Activated T-cell treated with anti-CD3 and anti-CD28 coated beads for 1 hour (primary cell): ENCODE measurements around the gene ROR1.

Experiments used
- DNase-seq: peaks from one replicate; pipeline ENCODE4 v3.0.0-alpha.2; 2020; ENCODE audit warnings: low read depth

ROR1 gene

DNA sequence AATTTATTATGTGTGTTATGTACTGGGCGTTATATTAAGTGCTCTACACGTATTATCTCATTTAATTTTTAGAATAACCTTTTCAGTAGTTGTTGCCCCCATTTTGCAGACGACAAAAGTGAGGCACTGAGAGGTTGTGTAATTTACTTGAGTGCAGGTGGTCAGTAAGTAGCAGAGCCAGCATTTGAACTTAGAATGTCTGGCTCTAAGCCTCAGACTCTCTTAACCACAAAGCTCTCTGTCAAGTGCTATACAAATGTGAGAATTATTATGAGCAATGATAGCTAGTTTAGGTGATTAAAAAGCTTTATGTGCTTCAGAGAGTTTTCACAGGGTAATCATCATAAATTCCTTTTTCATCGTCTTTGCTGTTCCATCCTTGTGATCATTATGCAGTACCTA lies 333.3 kb downstream of the ROR1 start:
- no peak for DNase-seq

DNA sequence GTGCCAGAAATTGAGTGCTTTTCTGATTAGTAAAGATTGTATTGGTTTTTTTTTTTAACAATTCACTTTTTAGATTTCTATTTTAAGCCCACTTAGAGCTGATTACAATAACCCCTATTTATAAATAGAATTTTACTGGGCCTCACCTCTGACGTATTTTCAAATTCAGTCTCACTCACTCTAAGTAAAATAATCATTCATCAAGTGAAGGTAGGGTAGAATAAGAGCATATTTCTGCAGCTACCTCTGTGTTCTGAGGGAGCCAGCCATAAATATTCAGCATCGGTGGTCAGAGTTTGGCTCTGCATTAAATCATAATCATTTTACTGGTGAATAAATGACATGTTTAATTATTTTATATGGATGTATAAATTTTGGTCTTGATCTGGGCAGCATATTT lies 333.8 kb downstream of the ROR1 start:
- no peak for DNase-seq

DNA sequence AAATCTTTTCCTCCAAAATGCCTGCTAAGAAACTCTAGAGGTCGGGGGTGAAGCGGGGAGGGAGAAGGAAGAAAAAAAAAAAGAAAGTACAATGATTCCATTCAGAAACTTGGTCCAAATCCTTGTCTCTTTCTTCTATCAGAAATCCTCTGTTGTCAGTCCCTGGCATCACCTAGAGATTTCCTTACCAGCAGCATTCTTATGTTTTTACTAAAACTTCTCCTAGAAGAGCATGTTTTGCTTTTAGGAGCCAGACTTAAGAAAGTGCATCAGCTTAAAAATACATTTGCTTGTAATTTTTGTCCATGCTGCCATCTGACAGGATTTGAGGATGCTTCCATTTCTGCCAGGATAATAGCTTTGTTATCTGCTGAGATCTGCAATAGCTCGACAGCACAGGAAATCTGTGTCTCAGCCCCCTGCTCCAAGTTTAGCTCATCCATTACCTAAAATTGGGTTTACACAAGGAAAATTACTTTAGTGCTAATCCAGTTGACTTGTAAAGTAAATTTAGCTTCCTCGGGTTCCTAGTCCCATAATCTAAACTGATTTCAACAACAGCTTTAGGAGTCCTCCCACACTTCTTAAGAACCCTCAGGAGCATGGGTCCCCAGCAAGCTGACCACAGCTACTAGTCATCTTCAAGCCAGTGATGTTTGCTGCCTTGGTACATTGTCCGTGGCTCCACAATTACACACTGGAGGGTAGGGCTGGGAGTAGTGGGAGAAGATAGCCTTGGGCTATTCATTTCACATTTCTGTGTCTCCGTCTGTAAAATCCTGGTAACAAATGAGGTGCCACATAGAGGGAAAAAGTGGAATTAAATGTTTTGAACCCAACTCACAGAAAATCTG lies 337.3 kb downstream of the ROR1 start:
- no peak for DNase-seq

DNA sequence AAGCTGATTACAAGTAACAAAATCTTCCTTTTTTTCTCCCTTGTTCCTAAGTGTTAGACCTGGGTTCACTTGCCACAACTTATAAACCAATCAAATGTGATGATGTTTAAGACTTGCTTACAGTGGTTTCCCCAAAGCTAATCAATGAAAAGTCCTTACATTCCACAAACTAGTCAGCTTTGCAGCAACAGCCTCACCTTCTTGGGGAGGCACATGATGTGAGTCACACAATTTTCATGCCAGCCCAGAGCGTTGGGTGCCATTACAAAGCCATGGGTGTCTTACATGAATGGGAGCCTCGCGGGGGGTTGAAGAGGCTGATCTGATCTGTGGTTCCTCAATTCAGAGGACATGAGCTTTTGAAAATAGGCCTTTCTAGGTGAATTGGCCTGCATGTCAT lies 338.0 kb downstream of the ROR1 start:
- DNase-seq = no peak

DNA sequence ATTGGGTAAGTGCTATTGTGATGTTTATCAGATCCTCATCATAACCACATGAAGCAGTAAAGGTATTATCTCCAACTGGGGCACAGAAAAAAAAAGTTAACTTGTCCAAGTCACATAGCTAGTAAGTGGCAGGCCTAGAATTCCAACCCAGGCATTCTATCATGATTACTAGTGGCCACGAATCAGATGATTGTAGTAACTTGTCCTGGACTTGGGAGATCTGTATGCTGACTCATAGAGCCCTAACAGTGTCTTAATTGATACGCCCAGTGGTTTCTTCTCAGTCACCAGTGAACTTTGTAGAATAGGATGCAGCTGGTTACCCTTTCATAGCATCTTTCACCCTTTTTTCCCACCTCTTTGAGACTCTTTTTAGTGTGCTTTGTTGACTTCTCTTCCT lies 338.5 kb downstream of the ROR1 start:
- DNase-seq = no peak

DNA sequence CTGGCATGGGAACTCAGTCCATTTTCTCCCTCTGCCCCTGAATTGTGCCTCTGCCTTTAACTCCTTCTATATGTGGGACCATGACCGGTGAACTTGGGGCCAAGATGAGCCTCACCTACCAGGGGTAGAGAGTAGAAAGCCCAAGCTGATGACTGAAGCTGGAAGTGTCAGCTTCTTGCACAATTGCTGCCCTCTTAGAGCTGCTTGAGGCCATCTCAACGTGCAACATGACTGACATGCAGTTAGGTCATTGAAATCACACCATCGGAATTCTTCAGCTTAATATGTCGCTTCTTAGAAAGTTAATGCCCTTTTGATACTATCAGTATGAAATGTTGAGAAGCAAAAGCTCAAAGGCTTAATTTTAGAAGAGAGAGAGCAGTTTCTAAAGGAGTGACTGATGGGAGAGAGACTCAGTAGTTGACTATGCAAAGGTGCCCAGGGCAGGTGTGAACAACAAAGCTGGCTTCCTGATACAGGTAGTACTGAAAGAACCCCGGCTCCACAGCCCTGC lies 340.3 kb downstream of the ROR1 start:
- DNase-seq = no peak

DNA sequence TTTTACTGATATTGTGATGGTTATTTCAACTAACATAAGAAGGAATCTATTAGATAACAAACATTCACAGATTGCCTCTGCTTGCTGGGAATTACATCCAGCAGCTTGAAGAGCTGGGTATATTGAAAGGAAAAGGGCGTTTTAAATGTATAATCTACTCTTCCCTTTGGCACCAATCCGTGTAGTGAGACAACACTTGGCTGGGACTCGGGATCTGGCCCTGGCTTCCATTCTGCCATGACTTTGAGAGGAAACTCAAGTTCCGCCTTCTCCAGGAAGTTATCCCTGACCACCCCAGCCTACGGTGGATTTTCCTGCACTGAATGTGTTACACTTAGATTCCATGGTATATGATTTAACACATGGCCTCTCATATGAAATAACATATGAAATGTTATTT lies 342.7 kb downstream of the ROR1 start:
- no peak for DNase-seq

DNA sequence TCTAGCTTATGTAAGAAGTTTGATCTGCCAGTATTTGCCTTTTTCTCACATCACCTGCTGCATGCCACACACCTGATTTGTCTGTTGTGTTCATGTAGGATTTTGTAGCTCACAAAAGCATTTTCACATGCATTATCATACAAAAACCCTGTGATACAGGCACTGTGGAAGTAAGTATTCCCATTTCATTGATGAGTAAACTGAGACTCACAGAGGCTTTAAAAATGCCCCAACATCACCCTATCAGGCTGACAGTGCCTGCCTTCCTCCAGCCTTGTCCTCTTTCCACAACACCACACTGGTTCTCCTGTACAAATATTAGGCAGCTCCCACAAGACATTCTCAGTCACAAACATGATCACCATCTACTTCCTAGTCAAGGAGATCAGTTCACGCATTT lies 343.7 kb downstream of the ROR1 start:
- DNase-seq = no peak

DNA sequence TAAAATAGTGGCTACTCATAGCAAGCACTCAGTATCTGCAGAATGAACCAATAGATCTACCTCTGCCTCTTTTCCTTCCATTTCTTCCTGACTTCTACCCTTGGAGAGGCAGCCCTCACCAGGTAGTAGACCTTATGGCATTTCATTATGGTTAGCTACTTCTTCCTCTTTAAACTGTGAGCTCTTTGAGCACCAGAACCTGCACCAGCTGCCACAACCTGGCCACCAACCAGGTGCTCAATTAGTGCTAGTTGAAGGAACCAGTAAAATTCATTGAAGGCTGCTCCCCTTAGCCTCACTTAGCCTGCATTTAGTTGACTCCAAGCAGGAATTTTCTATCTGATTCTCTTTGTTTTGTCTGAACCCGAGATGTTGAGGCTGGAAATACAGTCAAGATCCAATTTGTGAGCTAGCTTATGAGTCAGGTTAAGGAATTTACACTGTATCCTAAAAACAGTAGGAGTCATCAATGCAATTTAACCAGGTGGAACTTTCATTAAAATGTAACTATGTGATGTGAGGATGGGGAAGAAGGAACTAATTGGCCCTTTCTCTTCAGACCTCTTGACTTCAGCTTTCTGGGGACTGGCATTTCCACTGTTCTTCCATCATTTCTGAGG lies 348.1 kb downstream of the ROR1 start:
- DNase-seq = no peak

DNA sequence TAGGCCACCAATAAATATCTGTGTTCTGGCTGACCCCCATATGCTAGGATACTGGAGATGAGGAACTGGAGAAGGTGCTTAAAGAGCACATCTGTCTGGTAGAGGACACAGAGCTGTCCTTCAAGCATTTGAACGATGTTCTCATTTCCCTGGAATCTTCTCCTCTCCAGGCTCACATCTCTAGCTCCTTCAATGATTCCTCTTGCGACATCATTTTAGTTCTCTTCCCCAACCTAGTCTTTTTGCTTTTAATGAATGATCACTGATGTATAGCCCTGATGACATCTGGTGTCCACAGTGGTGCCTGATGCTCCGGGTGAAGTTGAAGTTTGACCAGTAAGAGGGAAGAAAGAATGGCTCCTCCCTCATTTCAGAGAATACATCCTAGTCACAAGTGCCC lies 348.8 kb downstream of the ROR1 start:
- DNase-seq = no peak

DNA sequence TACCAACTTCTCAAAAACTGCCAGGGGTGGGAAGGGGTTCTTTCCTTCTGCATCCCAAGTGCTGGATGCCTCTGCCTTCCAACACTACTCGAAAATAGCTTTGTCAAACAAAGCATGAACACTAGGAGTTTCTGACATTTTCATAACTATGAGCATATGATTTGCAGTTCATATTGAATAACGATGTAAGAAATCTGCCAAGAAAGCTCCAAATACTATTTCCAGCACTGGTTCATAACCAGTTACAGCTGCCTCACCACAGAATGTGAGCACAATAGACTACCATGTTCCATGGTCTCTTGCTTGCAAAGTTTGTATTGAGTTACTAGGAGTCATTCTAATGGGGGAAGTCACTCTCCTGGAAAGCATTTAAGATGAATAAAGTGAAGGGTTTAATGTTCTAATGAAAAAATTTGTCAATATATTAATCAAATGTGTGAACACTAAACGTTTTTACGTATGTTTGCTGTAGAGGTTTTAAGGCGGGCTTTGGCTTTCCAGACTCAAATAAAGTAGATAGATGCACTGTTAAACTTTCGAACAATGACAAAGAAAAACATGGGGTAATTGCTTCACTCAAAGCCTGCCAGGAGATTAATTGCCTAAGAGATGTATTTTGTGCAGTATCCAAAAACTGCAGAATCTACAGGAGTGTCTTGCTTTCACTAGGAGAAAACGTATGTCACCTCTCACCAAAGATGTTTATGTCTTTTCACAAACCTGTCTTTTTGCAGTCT lies 351.1 kb downstream of the ROR1 start:
- DNase-seq = no peak

DNA sequence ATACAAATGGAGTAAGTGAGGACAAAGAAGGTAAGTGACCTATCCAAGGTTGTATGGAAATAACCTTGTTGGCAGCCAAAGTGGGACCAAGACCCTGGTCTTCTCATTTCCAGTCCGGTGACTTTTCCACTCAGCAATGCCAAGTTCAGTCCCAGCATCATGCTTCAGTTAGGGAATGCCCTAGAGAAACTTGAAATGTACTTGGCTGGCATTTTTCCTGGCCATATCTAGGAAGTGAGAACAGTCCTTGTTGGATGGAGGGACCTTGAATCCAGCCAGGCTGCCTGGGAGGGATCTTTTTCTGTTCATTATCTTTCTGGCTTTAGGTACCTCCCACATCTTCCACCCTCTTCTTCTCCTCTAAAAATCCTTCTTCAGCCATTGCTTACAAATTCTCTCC lies 352.8 kb downstream of the ROR1 start:
- DNase-seq = no peak

DNA sequence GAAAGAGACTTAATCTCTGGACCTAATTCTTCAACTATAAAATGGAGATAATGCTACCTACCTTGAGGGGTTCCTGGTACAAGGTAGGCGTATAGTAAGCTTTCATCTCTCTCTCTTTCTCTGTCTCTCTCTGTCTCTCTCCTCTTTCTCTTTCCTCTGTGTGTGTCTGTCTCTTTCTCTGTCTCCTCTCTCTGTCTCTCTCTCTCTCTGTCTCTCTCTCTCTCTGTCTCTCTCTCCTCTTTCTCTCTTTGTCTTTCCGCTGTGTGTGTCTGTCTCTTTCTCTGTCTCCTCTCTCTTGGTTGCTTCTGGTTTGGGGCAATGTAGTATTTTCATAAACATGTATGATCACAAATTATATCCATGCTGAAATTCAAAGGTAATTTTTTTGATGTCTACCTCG lies 353.5 kb downstream of the ROR1 start:
- no peak for DNase-seq

DNA sequence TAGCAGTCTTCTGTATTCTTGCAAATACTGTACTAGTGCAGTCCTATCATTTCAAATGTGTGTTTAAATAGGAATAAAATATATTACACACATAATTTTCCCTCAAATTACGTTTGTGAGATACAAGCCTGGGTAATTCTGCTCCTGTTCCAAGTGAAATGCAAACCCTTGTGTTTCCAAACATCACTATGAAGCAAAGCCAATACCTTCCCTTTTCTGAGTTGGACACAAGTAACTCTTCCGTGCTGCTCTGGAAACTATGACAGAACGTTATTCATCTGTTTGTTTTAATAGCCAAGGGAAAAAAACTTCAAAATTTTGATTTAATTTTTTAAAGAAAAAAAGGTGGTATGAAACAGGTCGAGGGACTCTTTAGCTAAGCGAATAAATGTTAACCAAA lies 355.9 kb downstream of the ROR1 start:
- DNase-seq = no peak

DNA sequence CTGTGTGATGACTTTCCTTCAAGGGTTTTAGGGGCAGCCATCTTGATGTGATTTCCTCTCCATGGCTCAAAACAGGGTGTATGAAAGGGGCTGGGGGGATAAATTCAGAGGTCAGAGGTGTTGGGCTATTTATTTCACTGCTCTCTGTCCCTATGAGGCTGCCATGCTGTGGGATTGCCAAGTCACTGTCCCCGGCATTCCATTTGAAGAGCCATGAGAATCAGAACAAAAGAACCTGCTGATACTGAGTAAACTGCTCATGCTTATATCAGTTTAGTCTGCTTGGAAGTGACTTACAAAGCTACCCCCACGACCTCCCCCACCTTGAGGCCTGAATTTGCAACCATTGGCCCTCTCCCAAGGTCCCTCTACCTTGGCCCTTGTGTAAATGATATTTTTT lies 357.3 kb downstream of the ROR1 start:
- no peak for DNase-seq

DNA sequence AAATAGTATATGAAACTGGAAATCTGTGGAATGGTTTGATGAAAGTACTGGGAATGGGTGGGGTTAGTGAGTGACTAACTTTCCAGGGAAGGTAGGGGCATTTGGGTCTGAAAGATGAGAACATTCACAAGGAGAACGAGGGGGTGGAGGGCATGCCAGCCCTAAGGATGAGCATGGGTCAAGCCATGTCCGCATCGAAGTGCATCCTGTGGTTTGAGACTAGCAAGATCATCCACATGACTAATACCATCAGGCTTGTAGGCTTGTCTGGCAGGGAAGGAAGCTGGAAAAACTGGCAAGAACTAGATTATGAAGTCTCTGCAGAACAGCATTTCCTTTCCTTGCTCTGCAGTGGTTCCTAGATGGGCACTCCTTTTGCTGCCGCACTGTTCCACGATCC lies 359.2 kb downstream of the ROR1 start:
- no peak for DNase-seq

DNA sequence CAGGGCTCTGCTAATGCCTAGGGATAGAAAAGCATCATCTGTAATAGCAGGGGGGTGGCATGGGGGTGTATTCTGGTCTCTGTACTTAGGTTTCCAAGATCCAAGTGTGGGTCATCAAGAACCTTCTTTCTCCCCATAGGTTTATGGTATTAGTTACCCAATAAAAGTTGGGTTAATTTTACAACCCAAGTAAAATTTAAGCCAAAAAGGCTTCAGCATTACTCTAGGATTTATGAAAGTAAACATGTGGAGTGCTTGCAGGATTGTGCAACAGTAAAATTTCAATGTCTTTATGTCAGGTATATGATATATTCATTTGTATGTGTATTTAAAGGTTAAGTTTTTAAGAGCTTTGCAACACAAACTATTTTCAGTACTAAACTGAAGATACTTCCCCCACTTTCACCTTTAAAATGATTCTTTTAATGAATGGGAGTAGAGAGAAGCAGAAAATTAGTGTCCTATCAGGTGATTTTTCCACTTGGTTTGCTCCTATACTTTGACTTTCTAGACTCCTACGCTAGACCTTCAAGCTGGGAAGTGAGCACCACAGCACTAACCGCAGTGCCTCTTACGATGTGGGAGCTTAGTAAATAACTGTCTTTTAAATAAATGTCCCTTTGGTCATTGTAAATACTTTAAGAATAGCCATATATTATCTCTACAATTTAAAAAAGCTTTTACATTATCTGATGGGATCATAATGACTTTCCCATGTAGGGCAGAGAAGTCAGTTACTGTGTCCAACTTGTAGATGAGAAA lies 361.8 kb downstream of the ROR1 start:
- DNase-seq = no peak

DNA sequence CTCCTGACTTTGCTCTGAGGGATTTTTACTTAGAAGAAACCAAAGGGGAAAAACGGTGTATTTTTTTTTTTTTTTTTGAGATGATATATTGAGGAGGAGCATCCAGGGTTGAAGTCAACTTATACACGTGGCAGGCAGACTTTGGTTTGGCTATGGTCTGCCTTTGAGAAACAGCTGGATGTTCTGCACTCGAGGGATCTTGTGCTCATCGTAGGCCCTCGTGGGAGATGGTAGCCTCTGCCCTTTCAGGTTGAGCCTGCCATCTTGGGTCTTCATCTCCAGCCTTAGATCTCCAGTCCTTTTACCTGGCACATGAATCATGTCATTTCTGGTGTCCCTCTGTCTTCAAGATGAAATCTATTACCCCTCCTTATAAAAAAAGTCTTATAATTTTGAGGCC lies 362.5 kb downstream of the ROR1 start:
- no peak for DNase-seq

DNA sequence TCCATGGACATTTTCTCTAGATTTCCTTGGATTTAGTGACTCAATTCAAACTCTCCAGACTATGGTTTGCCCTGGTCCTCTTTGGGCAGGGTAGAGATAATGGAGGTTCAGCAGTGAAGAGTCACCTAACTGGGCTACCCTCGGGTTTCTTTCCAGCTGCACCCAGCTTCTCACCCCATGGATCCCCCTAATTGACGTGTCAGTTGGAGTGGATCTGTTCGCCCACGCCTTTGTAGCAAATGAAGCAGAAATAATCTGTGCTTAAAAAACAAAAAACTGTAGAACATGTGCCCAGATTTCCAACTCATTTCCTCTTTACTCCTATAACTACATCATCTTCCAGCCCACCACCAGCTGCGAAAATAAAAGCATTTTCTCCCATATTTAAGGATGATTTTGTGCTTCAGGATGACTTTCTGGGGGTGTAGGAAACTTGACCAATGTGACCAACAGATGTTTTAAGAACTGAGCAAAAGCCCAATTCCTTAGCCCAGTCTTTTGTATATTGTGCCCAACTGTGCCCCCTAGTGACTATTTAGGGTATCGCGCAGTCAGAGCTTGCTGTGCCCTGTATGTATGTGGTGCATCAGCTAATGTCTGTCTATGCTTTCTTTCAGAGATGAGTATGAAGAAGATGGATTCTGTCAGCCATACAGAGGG lies 363.1 kb downstream of the ROR1 start:
- peak; percentile 55 for DNase-seq

DNA sequence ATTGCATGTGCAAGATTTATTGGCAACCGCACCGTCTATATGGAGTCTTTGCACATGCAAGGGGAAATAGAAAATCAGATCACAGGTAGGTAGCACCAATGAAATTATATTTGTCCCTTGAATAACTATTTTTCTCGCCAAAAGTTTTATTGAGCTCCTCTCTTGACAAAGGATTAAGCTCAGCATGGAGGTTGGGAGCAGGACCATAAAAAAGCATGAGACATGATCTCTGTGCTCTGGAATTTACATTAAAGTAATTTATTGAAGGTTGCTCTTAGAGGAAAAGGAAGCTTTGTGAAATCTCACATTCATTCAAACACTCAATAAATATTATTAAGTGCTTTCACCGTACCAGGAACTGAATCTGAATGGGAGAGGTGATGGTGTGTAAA lies 363.6 kb downstream of the ROR1 start:
- no peak for DNase-seq

DNA sequence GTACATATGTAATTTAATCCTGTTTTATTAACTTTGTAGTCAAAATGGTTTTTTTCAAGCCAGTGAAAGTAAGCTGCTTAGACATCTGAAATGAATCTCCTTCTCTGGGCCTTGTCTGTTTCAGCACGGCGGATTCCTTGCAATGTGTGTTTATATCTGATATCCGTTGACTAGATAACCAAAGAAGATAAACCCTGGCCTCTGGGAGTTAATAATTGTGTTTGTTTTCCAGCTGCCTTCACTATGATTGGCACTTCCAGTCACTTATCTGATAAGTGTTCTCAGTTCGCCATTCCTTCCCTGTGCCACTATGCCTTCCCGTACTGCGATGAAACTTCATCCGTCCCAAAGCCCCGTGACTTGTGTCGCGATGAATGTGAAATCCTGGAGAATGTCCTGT lies 366.1 kb downstream of the ROR1 start:
- no peak for DNase-seq

DNA sequence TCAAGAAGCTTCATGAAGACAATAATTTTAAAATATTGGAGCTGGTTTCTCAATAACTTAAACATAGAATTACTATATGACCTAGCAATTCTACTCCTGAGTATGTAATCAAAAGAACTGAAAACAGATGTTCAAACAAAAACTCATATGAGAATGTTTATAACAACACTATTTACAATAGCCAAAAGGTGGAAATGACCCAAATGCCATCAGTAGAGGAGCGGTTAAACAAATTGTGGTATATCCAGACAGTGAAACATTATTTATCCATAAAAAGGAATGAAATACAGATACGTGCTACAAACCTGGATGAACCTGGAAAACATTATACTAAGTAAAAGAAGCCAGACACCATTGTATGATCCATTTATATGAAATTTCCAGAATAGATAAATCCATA lies 366.8 kb downstream of the ROR1 start:
- DNase-seq = no peak
